ENCODE data around the gene ADARB2. TPM values are rescaled to one million over a fixed set of nuclear protein-coding genes. Genes with fewer than 3 reads are reported as not detected.

ADARB2 gene
- total and polyA plus RNA-seq, 4 experiments from 2014 or later: 13.5 to 14.1 TPM; not detected in 2

GRCh38 chr10:1495915-1496517 is 241.3 kb downstream of the ADARB2 start:
- Mint-ChIP-seq H3K4me1 (no peaks in the 10 kb centered on the region), H3K9me3 (no peaks in the 10 kb centered on the region), H3K36me3 (no peaks in the 10 kb centered on the region), H3K27ac (no peak overlapping the region), H3K27me3 (peaks cover 0 to 5% of the 10 kb centered on the region in 2 donors), H3K4me3 (no peak overlapping the region)
- Histone ChIP-seq H3K27ac (ENCODE audit: low read depth, low read length) (no peak overlapping the region), H3K4me3 (ENCODE audit: low read length in 2 of 2) (no peak overlapping the region), H3K9me3 (ENCODE audit: control insufficient read depth in 1 of 2, low read length in 2 of 2) (no peaks in the 10 kb centered on the region), H3K36me3 (ENCODE audit: insufficient read depth, low read length) (no peaks in the 10 kb centered on the region), H3K27me3 (ENCODE audit: insufficient read depth, low read length) (no peaks in the 10 kb centered on the region), H3K4me1 (ENCODE audit: insufficient read depth, low read length) (no peaks in the 10 kb centered on the region)
- CTCF ChIA-PET (ENCODE audit: partially characterized antibody): no interaction called here
- intact Hi-C loops (cut with micrococcal nuclease): no loop called here
- DNase-seq: no peak
- POLR2A ChIA-PET (ENCODE audit: partially characterized antibody): no interaction called here

- CTCF ChIA-PET (ENCODE audit: partially characterized antibody): no interaction called here
- Mint-ChIP-seq H3K4me1 (no peaks in the 10 kb centered on the region), H3K36me3 (no peaks in the 10 kb centered on the region), H3K27me3 (peaks cover 0 to 5% of the 10 kb centered on the region in 2 donors), H3K27ac (no peak overlapping the region), H3K9me3 (no peaks in the 10 kb centered on the region), H3K4me3 (no peak overlapping the region)
- no peak overlapping the region for H3K4me3 ChIP-seq (ENCODE audit: low read length in 2 of 2)
- POLR2A ChIA-PET (ENCODE audit: partially characterized antibody): no interaction called here
- H3K9me3 ChIP-seq (ENCODE audit: control insufficient read depth in 1 of 2, low read length in 2 of 2): no peaks in the 10 kb centered on the region
- H3K27ac ChIP-seq (ENCODE audit: low read depth, low read length): no peak overlapping the region
- no peak for DNase-seq
- no peaks in the 10 kb centered on the region for H3K27me3 ChIP-seq (ENCODE audit: insufficient read depth, low read length)
- intact Hi-C loops (cut with micrococcal nuclease): no loop called here
- no peaks in the 10 kb centered on the region for H3K4me1 ChIP-seq (ENCODE audit: insufficient read depth, low read length)
- no peaks in the 10 kb centered on the region for H3K36me3 ChIP-seq (ENCODE audit: insufficient read depth, low read length)
These were observed 244.7 kb downstream of the ADARB2 start for GRCh38 chr10:1492641-1493040.

- DNase-seq: no peak
- no peak overlapping the region for H3K27ac ChIP-seq (ENCODE audit: low read depth, low read length)
- H3K4me3 ChIP-seq (ENCODE audit: low read length in 2 of 2): no peak overlapping the region
- Mint-ChIP-seq H3K36me3 (no peaks in the 10 kb centered on the region), H3K27me3 (peaks cover 0 to 5% of the 10 kb centered on the region in 2 donors), H3K4me1 (no peaks in the 10 kb centered on the region), H3K9me3 (no peaks in the 10 kb centered on the region), H3K27ac (no peak overlapping the region), H3K4me3 (no peak overlapping the region)
- no peaks in the 10 kb centered on the region for H3K9me3 ChIP-seq (ENCODE audit: control insufficient read depth in 1 of 2, low read length in 2 of 2)
- POLR2A ChIA-PET (ENCODE audit: partially characterized antibody): no interaction called here
- H3K27me3 ChIP-seq (ENCODE audit: insufficient read depth, low read length): no peaks in the 10 kb centered on the region
- no peaks in the 10 kb centered on the region for H3K36me3 ChIP-seq (ENCODE audit: insufficient read depth, low read length)
- no peaks in the 10 kb centered on the region for H3K4me1 ChIP-seq (ENCODE audit: insufficient read depth, low read length)
- CTCF ChIA-PET (ENCODE audit: partially characterized antibody): no interaction called here
- intact Hi-C loops (cut with micrococcal nuclease): no loop called here
These were observed 245.4 kb downstream of the ADARB2 start for GRCh38 chr10:1491901-1492300.

GRCh38 chr10:1489801-1490200 is 247.5 kb downstream of the ADARB2 start:
- CTCF ChIA-PET (ENCODE audit: partially characterized antibody): no interaction called here
- POLR2A ChIA-PET (ENCODE audit: partially characterized antibody): no interaction called here
- no peaks in the 10 kb centered on the region for H3K4me1 ChIP-seq (ENCODE audit: insufficient read depth, low read length)
- Mint-ChIP-seq H3K36me3 (no peaks in the 10 kb centered on the region), H3K4me1 (no peaks in the 10 kb centered on the region), H3K4me3 (no peak overlapping the region), H3K27ac (no peak overlapping the region), H3K27me3 (peaks cover 0 to 8% of the 10 kb centered on the region in 2 donors), H3K9me3 (no peaks in the 10 kb centered on the region)
- no peak for DNase-seq
- no peaks in the 10 kb centered on the region for H3K9me3 ChIP-seq (ENCODE audit: control insufficient read depth in 1 of 2, low read length in 2 of 2)
- H3K36me3 ChIP-seq (ENCODE audit: insufficient read depth, low read length): no peaks in the 10 kb centered on the region
- no peaks in the 10 kb centered on the region for H3K27me3 ChIP-seq (ENCODE audit: insufficient read depth, low read length)
- intact Hi-C loops (cut with micrococcal nuclease): no loop called here
- H3K27ac ChIP-seq (ENCODE audit: low read depth, low read length): no peak overlapping the region
- H3K4me3 ChIP-seq (ENCODE audit: low read length in 2 of 2): no peak overlapping the region

GRCh38 chr10:1488970-1489548 is 248.3 kb downstream of the ADARB2 start:
- POLR2A ChIA-PET (ENCODE audit: partially characterized antibody): no interaction called here
- Histone ChIP-seq H3K27ac (ENCODE audit: low read depth, low read length) (no peak overlapping the region), H3K9me3 (ENCODE audit: control insufficient read depth in 1 of 2, low read length in 2 of 2) (no peaks in the 10 kb centered on the region), H3K27me3 (ENCODE audit: insufficient read depth, low read length) (no peaks in the 10 kb centered on the region), H3K36me3 (ENCODE audit: insufficient read depth, low read length) (no peaks in the 10 kb centered on the region), H3K4me1 (ENCODE audit: insufficient read depth, low read length) (no peaks in the 10 kb centered on the region), H3K4me3 (ENCODE audit: low read length in 2 of 2) (no peak overlapping the region)
- peaks cover 0 to 12% of the 10 kb centered on the region in 2 donors for H3K27me3 Mint-ChIP-seq
- no peak overlapping the region for H3K4me3 Mint-ChIP-seq
- no peaks in the 10 kb centered on the region for H3K4me1 Mint-ChIP-seq
- intact Hi-C loops (cut with micrococcal nuclease): no loop called here
- DNase-seq: no peak
- CTCF ChIA-PET (ENCODE audit: partially characterized antibody): no interaction called here
- no peaks in the 10 kb centered on the region for H3K36me3 Mint-ChIP-seq
- no peak overlapping the region for H3K27ac Mint-ChIP-seq
- no peaks in the 10 kb centered on the region for H3K9me3 Mint-ChIP-seq

GRCh38 chr10:1486841-1487687 is 250.3 kb downstream of the ADARB2 start:
- H3K9me3 ChIP-seq (ENCODE audit: control insufficient read depth in 1 of 2, low read length in 2 of 2): no peaks in the 10 kb centered on the region
- Mint-ChIP-seq H3K4me3 (no peak overlapping the region), H3K27me3 (peaks cover 4 to 10% of the 10 kb centered on the region in 2 donors), H3K36me3 (no peaks in the 10 kb centered on the region), H3K4me1 (no peaks in the 10 kb centered on the region), H3K9me3 (no peaks in the 10 kb centered on the region), H3K27ac (no peak overlapping the region)
- no peak overlapping the region for H3K4me3 ChIP-seq (ENCODE audit: low read length in 2 of 2)
- H3K4me1 ChIP-seq (ENCODE audit: insufficient read depth, low read length): no peaks in the 10 kb centered on the region
- H3K27ac ChIP-seq (ENCODE audit: low read depth, low read length): no peak overlapping the region
- no peak for DNase-seq
- CTCF ChIA-PET (ENCODE audit: partially characterized antibody): no interaction called here
- no peaks in the 10 kb centered on the region for H3K27me3 ChIP-seq (ENCODE audit: insufficient read depth, low read length)
- intact Hi-C loops (cut with micrococcal nuclease): no loop called here
- H3K36me3 ChIP-seq (ENCODE audit: insufficient read depth, low read length): no peaks in the 10 kb centered on the region
- POLR2A ChIA-PET (ENCODE audit: partially characterized antibody): no interaction called here

GRCh38 chr10:1485357-1485756 is 252.0 kb downstream of the ADARB2 start:
- Mint-ChIP-seq H3K4me3 (no peak overlapping the region), H3K27me3 (peaks cover 6 to 7% of the 10 kb centered on the region in 2 donors), H3K36me3 (no peaks in the 10 kb centered on the region), H3K27ac (no peak overlapping the region), H3K4me1 (no peaks in the 10 kb centered on the region), H3K9me3 (no peaks in the 10 kb centered on the region)
- Histone ChIP-seq H3K27ac (ENCODE audit: low read depth, low read length) (no peak overlapping the region), H3K4me1 (ENCODE audit: insufficient read depth, low read length) (no peaks in the 10 kb centered on the region), H3K9me3 (ENCODE audit: control insufficient read depth in 1 of 2, low read length in 2 of 2) (no peaks in the 10 kb centered on the region), H3K36me3 (ENCODE audit: insufficient read depth, low read length) (no peaks in the 10 kb centered on the region), H3K4me3 (ENCODE audit: low read length in 2 of 2) (no peak overlapping the region), H3K27me3 (ENCODE audit: insufficient read depth, low read length) (no peaks in the 10 kb centered on the region)
- POLR2A ChIA-PET (ENCODE audit: partially characterized antibody): no interaction called here
- DNase-seq: no peak
- CTCF ChIA-PET (ENCODE audit: partially characterized antibody): no interaction called here
- intact Hi-C loops (cut with micrococcal nuclease): no loop called here
